SK-N-MC (cell line): ENCODE data around the gene HPN.

Experiments
- EZH2 ChIP-seq: fragments of 200-600 bp; sonication (generic); IDR thresholded peaks from one replicate; pipeline ENCODE4 v1.6.1; 2017; ENCODE audit warnings: antibody characterized with exemption
- POLR2AphosphoS5 ChIP-seq: IDR thresholded peaks from 2 replicates; pipeline ENCODE4 v1.6.1; 2012; ENCODE audit warnings: mild to moderate bottlenecking, low read depth, low read length, borderline replicate concordance

GRCh38 chr19:35099897-35100275 lies 58.4 kb downstream of the HPN start:
- TF ChIP-seq POLR2AphosphoS5, result no peak
- TF ChIP-seq EZH2, result no peak
